HL-60/S4 (cell line): ENCODE results near the gene RANBP17.

ENCODE experiments used
- in situ Hi-C: fragments of 300-500 bp; cut with MboI; formaldehyde crosslinking; loops from 2 replicates; pipeline ENCODE4 v1.14.3; 2022; ENCODE audit warnings: low sequenced_read_pairs

RANBP17 gene

DNA sequence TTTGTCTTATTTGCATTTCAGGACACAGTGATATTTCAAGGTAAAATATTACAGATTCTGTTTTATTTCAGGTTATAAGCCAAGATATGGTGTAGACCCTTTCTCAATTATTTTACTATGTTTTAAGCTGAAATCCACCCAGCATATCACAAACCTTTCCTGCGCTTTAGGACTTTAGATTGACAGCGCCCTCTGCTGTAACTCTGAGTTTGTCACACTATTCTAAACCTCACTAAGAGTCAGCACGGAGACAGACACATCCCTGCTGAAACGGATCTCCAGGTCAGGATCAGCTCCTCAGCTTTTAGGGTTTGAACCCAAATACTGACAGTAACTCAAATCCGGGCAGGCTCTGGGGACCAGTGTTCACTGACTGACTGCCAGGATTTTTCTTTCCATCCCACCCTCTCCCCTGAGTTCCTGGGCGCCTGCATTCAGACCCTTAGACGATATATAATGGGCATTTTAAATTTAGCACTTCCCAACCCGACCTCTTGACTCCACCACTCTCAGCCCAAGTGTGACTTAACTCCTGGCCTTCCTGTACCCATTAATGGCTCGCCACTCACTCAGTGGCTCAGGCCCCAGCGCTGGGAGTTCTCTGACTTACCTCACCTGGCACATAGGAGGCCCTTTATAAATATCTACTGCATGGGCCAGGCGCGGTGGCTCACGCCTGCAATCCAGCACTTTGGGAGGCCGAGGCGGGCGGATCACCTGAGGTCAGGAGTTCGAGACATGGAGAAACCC, 480.7 kb downstream of the RANBP17 start:
- in situ Hi-C loops, result loop anchor here (25.0 kb wide), 1 partner anchor 605 kb away; no protein-coding TSS in a partner anchor

DNA sequence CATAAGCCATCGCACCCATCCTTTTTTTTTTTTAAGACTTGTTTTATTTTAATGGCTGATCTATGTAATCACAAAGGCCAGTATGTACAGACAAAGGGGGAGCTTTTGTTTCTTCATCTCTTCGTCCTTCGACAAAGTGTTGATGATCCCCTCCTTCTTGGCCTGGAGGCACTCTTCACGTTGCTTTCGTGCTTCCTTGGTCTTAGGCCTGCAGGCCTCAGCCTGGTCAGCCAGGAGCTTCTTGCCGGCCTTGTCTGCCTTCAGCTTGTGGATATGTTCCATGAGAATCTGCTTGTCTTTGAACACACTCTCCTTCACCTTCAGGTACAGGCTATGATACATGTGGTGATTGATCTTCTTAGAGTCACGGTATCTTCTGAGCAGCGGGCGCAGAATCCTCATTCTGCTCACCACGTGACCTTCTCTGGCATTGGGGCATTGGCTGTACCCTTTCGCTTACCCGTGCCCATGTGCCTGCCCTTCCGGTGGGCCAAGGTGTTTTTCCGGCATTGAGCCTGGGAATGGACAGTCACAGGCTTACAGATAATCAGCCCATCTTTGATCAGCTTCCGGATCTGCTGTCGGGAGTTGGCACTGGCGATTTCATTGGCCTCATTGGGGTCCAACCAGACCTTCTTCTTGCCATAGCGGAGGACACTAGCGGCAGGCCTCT, 483.3 kb downstream of the RANBP17 start:
- in situ Hi-C loops, result loop anchor here (25.0 kb wide), 1 partner anchor 608 kb away; no protein-coding TSS in a partner anchor
